GM19468 (cell line): ENCODE results near the gene FRMD4A.

Experiments
- ATAC-seq: cut with Tn5 transposase; IDR thresholded peaks from one replicate; pipeline ENCODE4 v1.9.1; 2021; ENCODE audit warnings: mild to moderate bottlenecking, moderate library complexity, moderate number of reproducible peaks; ENCODE audit not compliant: unreplicated experiment; ENCODE audit errors: extremely low read depth

The FRMD4A gene

DNA sequence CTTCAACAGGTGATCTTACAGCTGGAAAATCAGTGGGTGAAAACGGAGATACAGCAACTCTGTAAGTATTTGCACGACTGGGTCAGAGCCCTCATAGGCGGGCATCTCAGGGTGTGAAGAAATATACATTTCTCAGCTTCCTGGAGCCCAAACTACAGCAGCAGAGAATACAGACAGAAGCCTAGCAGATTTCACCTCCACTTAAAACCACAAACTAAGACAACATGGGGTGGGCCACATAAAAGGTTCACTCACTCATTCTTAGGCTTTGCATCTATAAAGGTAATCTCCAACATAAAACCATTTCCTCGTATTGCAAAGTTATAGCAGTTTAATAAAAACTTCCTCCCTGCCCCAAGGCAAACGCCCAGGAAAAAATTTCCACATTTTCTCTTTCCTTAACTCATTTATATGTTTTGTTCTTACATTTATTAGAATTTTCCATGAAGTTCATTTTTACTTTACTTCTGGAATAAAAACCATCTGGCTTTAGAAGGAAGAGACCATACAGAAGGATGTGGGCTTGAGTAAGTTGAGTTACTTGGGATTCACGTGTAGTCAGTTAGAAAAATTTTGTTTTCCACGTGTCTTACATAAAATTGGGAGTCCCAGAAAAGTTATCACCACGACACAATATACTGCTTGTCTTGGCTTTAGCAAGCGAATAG, 327.1 kb downstream of the FRMD4A start:
- no peak for ATAC-seq

- ATAC-seq, result no peak
Measured at GRCh38 chr10:14001298-14002040, 329.3 kb downstream of the FRMD4A start.

DNA sequence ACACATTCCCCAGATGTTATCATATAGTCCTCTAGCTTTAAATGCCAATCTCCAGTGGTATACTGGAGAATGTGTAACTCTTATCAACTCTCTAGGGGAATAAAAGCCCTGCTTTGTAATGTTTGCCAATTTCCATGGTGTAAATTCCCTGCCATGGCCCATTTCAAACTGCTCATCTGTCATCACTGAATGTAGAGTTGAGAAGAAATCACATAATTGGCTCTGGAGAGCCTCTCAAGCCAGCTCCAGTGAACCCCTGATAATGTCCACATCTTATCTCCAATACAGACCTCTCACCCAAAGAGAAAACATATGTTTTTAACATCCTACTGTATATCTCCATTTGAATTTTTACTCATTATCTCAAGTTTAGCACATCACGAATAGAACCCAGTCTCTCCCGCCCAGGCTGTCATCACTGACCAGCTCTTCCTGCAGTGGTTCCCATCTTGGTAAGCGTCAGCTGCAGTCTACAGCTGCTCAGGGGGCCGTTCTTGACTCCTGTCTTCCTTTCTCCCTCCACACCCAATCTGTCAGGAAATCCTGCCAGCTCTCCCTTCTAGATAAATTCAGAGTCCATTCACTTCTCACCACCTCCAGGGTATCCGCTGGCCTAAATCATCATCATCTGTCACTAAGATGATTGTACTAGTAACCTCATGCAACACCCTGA, 332.4 kb downstream of the FRMD4A start:
- ATAC-seq, result no peak

- no peak for ATAC-seq
Measured at GRCh38 chr10:13997650-13998049, 333.1 kb downstream of the FRMD4A start.

DNA sequence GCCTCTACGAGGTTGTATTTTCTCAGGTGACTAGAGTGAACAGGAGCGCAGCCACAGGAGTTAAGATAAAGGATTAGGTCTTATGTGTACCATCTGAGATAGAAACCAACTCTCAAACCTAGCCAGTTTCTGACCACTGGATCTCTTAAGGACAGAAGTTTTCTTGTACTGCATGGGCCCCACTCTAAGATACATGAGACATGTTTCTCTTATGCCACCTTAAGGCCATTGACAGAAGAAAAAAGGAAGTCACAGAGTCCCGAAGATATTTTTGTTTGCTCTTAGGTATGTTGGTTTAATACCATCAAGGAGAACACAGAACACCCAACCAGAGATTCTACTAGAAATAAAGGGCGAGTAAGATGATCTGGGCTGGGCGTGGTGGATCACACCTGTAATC, 335.8 kb downstream of the FRMD4A start:
- no peak for ATAC-seq

- no peak for ATAC-seq
Measured at GRCh38 chr10:13993673-13994089, 337.0 kb downstream of the FRMD4A start.

GRCh38 chr10:13993169-13993568, 337.6 kb downstream of the FRMD4A start:
- no peak for ATAC-seq

GRCh38 chr10:13991353-13991752, 339.4 kb downstream of the FRMD4A start:
- no peak for ATAC-seq

GRCh38 chr10:13990946-13991345, 339.8 kb downstream of the FRMD4A start:
- ATAC-seq, result no peak

GRCh38 chr10:13990392-13990805, 340.3 kb downstream of the FRMD4A start:
- ATAC-seq, result no peak

DNA sequence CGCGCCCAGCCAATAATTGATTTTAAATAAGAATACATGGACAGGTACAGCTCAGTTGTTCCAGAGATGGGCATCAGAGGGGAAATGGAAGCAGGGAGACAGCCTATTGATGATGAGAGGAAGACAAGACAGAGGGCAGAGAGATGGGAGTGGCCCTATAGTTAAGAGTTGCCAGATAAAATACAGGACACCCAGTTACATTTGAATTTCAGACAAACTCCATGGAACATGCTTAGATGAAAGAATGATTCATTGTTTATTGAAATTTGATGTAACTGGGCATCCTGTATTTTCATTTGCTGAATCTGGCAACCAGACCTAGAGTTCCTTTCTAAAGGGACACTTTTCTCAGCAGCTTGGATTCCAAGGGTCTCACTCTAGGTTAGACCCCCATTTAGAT, 341.1 kb downstream of the FRMD4A start:
- ATAC-seq, result no peak

DNA sequence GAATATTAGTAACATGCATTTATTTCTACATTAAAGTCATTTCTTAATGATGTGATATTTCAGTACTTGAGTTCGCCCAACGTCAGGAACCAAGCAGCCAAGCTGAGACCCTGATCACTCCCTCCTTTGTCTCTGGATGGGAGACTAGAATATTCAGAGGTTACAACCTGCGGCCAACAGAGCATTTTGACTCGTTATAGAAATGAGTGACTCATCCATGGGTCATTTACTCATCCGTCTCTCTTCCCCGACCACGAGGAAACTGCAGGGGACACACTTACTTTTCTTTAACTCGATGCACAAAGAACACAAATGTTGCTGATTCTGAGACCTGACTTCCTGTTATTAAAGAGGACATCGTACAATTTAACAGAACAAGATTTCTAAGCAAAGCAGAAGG, 343.3 kb downstream of the FRMD4A start:
- no peak for ATAC-seq

- ATAC-seq, result no peak
Measured at GRCh38 chr10:13984647-13985155, 346.0 kb downstream of the FRMD4A start.

- no peak for ATAC-seq
Measured at GRCh38 chr10:13983035-13983434, 347.7 kb downstream of the FRMD4A start.

DNA sequence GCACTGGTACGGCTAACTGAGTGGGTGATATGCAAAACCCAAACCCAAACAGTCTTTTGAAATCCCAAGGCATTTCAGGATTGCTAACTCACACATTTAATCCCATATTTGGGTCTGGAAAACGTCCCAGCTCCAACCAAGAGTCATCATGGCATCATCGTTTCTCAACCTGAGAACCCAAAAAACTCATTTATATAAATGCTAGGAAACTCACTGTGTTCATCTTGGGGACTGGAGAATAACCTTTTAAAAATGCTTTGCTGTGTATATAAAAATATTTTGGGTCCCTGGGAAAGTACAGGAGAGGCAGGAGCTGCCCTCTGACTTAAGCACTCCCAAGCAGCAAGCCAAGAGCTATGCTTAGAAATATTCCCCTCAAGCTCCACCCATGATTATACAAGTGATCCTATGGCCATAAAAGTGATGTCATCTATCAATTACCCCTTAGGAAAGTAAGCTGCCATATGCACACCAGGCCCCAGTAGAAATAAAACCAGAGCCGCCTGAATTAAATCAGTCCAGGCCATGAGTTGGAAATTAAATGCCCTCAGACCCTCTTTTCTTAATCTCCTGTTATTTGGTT, 352.1 kb downstream of the FRMD4A start:
- no peak for ATAC-seq

- ATAC-seq, result no peak
Measured at GRCh38 chr10:13977861-13978532, 352.7 kb downstream of the FRMD4A start.

DNA sequence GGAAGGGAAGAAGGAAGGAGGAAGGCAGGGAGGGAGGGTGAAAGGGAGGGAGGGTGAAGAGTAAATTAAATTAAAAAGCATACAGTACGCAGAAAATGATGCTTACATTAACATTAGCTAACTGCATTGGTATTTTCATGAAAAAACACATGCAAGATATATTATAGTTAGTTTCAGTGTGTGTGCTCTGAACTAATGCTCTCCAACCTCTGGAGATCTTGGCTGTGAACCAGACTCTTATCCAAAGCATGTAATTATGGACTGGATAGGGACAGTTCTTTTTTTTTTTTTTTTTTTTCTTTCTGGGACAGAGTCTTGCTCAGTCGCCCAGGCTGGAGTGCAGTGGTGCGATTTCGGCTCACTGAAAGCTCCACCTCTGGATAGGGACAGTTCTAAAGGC, 357.0 kb downstream of the FRMD4A start:
- no peak for ATAC-seq

DNA sequence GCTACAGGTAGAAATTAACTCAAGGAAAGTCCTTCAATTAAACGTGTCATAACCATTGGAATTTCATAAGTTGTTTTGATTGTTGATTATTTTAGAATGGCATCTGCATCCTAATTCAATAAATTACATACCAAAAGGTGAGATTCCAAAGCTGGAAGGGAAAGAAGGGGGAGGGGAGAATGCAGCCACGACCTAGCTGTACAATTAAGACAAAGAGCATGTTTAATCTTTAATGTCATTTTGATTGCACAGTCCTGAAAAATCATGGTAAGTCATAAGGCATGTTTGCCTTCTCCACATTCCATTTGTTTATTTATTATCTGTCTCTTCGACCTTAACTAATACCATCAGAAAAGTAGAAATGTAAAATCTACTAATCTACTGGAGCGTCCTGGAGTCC, 358.1 kb downstream of the FRMD4A start:
- no peak for ATAC-seq

DNA sequence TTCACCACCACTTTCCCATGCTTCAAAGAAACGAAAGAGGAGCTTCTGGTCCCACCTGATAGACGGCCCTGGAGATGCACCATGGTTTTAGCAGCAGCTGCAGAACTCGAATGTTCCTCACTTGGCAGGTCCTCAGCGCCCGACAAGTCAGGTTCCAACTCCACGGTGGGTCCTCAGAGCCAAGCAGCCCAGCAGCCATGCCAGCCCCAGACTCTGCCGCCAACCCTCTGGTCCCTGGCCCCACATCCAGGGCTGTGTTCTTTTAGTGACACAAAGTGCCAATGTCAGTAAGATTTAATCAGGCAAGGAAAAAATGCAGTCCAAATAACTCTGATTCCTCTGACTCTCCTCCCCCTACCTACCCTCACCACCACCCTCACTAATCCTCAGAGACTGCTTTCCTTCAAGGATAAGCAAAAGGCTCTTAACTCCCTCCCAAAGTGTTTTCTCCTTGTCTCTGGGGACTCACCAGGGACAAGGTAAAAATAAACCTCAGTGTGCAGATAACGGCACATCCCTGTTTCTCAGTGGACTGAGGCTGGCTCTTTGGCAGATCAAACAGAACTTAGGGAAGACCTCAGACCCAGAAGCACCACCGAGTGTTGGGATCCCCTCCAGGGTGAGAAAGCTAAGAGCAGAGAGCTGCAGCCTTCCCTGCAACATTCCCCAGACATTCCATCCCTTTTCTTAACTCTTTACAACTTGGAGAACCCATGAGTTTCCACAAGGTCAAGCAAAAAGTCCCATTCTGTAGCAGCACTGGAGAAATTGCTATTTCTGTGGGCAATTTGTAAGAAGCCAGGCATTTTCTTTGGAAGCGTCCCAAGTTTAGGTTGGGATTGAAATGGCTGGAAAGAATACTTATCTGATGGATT, 358.9 kb downstream of the FRMD4A start:
- no peak for ATAC-seq
